HG03103 (cell line): ENCODE data around the gene GRAP.
"Not testable (repeated sequence)": the region's sequence is repeated elsewhere in the genome, so short reads cannot be mapped to it uniquely, and the experiment has no call there.

Source experiments
- ATAC-seq: cut with Tn5 transposase; IDR thresholded peaks from one replicate; pipeline ENCODE4 v1.9.1; 2021; ENCODE audit warnings: low read depth; ENCODE audit not compliant: unreplicated experiment

The GRAP gene

DNA sequence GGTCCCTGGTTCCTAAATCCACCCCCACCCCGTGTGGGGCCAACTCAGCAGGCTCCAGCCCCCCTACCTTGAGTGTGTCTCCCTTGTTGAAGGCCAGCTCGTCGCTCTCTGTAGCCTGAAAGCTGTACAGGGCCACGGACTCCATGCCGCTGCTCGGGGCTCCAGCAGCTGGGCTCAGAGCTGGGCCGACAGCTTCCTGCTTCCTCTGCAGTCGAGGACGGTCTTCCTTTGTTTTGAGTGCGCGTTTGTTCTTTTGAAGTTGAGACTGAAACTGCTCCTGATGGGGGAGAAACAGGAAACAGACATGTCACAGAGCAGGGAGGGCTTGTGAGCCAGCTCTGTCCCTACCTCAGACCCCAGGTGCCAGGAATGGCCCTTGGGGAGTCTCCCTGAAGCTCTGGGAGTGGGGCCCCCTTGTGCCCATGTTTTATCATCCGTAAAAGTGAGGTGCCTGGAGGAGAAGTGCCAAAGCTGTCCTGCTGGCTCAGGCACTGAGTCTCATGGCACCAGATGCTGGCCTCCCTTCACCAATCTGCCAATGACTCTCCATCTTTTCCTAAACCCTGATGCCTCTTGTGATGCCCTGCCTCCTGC, at the start of gene GRAP:
Gene GRAP, minus strand, starts transcription at position 176 of the 594 bp plus-strand sequence. Its CDS starts 31 bp downstream, at position 145.
- ATAC-seq = not testable (repeated sequence)

DNA sequence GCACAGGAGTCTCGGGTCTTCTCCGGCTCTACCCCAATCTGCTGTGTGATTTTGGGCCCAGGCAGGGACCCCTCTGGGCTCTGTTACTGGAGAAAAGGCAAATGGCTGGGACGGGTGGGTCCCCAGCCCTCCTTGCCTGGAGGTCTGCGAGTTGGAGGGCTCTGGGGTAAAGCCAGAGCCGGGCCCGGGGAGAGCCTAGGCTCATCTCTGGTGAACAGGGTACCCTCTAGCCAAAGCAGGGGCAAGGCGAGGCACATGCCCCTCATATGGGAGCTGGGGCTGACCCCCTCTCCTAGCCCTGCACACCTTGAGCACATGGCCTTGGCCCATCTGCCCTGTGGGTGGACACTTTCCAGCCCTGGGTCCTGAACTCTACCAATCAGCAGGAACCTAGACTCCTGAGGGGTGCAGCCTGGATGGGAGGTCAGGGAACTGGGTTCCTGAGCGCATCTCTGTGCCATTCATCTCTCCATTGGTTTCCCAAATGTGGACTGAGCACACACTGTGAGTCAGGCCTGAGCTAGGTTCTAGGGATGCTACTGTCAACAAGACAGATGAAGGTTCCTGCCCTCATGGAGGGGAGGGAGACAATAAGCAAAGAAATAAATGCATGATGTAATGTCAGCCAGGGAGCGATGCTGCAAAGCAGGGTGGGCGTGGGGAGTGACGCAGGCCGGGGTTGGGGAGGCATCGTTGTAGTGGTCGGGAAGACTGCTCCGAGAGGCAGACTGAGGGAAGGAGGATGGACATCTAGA, 47.1 kb upstream of the GRAP start:
- not testable (repeated sequence) for ATAC-seq

DNA sequence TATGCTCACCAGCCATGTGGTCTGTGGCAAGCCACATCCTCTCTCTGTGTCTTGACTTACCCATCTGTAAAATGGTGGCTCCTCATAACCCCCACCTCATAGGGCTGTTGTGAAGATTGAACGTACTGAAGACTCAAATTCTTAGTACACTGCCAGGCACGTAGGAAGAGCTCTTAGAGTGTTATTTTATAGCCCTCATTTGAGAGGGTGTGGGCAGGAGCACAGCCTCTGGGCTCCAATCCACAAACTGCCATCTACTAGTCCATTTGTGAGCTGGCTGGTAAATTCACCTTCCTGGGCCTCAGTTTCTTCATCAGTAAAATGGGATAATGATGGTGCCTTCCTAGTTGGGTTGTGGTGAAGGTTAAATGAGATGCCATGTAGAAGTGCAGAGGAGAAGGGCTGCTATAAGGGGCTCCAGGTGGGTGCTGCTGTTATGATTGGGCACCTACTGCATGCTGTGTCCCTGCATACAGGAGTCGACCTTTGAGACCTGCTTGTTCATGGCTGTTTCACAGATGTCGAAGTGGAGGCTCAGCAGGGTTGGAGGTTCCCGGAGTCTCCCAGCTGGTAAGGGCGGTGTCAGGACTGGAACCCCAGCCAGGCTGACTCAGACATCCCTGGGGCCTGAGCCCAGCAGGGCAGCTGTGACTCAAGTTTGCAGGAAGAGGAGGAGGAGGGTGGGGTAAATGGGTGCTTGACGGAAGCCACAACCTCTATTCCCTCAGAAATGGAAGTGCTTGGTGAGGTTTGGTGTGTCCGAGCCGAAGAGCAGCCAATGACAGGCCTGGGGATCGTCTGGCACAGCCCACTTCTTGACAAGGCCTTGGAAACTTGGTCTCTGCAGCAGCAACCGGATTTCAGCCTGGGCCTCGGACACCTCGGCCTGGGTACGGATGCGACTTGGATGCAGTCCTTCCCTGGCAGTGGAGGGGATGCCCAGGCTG, 46.3 kb upstream of the GRAP start:
- not testable (repeated sequence) for ATAC-seq

DNA sequence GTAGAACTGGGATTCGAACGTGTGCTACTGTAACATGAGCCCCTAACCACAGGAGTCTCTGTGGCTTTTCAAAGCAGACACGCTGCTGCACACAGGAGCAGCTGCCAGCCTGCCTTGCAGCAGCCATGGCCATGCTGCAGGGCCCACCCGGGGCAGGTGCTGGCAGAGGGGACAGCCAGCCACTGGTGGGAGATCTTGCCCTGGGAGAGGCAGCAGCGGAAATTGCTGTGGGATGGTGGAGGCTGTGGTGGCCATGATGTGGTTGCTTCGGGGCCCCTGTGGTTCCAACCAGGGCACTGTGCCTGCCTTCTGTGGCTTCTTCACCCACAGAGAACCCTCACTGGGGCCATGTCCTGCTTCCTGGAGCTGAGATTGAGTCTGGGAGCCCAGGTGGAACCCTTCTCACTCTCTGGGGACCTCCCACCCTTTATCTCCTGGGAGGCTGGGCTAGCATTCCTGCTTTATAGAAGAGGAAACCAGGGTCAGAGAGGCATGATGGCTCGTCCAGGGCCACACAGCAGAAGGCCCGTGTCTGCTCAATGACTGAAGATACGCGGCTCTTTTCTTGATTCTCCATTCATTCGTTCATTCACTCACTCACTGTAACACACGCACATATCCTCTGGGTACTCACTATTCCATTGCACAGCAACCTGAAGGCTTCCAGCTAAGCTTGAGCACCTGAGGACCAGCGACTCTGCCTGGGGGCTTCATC, 43.5 kb upstream of the GRAP start:
- ATAC-seq = not testable (repeated sequence)

DNA sequence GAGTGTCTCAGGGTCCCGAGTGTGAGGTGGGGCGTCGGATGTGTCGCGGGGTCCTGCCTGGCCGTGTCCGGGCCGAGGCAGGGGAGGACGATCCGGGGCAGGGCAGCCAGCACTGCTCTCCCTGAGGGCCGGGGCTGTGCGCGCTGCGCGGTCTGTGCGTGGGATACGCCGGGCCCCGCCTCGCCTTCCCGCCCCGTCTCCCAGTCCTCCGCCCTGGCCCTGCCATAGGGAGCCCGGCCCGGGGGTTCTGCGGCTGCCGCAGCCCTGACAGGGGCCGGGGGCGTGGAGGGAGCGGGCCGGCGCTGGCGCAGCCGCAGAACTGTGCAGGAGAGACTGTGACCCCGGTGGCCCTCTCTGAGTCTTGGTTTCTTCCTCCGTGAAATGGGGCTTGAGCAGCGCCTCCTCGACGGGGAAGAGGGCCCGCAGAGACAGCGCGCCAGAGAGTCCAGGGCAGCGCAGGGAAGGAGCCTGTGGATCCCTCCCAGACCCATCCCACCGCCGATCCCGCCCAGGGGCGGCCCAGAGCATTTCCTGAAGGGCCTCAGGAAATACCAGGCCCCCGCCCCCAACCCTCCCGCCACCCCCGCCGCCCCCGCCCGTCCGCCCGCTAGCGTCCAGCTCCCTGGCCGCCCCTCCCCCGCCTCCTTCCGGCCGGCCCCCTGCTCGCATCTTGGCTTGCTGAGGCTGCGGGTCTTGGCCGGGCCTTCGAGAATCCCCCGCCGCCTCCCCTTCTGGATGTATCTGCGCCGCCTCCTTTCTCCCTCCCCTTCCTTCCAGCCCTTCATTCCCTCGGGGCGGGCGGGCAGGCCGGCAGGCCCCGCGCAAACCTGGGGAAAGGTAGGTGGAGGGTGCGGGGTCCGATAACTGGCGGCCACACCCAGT, 42.3 kb upstream of the GRAP start:
- not testable (repeated sequence) for ATAC-seq

DNA sequence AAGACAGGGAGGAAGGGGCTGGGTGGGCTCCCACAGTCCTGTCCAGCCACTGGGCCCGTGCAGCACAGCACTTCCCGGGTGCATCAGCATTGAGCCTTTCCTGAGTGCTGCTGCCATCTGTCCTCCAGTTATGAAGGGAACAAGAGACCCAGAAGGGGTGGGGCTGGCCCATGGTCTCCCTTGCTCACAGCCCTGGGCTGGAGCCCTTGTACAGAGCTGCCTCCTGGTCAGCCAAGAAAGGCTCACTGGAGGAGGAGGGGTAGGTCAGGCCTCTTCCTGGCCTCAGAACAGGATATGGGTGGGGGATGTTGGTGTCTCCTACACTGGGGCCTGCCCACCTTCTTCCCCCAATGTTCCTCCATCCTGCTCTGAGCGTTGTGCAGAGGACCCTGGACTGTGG, 30.6 kb upstream of the GRAP start:
- not testable (repeated sequence) for ATAC-seq

DNA sequence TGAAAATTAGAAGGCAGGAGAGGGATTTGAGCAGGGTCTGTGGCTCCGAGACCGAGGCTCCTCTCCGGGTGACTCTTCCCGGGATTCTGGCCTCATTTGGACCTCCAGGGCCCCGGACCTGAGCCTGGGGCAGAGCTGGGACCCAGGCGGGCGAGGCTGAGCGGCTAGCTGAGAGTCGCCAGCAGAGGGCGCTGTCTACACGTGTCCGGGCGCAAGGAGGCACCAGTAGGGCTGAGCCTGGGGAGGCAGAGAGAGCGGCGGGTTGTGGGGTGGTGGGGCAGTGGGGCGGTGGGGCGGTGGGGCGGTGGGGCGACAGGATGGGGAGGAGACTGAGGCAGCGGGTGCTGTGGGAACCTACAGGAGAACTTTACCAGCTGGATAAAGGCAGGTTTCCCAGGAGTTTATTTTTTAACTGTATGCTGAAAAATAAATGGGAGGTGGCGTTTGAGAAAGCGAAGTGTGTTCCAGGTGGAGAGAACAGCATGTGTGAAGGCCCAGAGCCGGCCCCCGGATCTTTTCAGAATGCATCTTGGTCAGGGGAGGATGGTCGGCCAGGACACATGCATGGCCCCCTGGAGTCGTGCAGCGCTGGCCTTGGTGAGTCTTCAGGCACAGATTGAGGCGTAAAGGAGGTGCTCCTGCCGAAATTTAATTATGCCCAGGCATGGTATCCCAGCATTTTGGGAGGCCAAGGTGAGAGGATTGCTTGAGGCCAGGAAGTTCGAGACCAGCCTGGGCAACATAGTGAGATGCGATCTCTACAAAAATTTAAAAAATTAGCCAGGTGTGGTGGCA, 29.8 kb upstream of the GRAP start:
- ATAC-seq = not testable (repeated sequence)

DNA sequence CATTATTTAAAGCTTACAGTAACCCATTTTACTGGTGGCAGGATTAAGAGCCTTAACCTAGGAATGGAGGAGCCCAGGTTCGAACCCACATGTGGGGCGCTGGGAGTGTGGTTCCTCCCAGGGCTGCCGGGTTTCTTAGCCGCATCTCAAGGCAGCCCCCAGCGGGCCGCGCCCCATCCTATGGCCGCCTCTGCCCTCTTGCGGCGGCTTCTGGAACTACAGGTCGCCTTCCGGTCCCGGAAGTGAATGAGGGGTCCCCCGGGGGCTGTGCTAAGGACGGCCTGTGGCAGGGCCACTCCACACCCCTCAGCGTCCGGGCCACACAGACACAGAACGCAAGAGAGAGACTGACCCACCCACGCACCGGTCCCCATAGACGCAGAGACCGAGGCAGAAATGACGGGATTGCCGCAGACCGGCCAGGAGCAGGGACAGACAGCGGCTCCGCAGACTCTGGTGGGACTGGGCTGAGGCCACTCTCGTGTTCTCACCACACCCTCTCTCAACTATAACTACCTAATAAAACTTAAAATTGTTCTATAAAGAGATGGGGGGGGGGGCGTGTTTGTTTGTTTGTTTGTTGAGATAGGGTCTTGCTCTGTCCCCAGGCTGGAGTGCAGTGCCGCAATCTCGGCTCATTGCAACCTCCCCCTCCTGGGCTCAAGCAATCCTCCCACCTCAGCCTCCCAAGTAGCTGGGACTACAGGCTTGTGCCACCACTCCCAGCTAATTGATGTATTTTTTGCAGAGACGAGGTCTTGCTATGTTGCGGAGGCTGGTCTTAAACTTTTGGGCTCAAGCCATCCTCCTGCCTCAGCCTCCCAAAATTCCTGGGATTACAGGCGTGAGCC, 23.8 kb upstream of the GRAP start:
- ATAC-seq = not testable (repeated sequence)

DNA sequence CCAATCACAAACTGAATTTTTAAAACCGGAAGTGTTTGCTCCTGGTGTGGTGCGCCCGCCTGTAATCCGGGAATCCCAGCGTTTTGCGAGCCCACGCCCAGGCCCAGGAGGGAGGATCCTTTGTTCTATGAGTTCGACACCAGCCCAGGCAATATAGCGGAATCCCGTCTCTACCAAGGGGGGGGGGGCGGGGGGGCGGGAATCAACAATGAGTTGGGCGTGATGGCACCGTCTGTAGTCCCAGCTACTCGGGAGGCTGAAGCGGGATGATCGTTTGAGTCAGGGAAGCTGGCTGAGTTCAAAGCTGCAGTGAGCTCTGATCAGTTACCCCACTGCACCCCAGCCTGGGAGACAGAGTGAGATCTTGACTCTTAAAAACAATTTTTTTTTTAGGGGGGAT, 17.6 kb upstream of the GRAP start:
- ATAC-seq = not testable (repeated sequence)

DNA sequence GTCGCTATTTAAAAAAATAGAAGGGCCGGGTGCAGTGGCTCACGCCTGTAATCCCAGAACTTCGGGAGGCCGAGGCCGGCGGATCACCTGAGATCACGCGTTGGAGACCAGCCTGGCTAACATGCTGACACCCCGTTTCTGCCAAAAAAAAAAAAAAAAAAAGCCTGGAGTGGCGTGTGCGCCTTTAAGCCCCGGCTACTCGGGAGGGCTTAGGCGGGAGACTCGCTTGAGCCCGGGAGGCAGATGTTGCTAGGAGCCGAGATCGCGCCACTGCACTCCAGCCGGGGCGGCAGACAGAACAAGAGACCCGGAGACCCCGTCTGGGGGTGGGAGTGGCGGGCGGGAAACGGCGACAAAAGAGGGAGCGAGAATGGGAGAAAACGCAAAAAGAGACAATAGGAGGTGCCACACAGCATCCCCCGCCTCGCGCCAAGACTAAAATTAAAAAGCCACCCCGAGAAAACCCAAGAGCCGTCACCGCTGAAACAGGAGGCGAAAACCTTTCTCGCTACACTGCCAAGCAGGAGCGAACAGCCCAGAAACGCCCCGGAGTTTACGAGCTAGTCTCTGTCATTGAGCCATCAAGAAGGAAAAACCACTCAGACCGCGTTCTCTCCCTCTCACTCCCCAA, 16.7 kb upstream of the GRAP start:
- not testable (repeated sequence) for ATAC-seq

DNA sequence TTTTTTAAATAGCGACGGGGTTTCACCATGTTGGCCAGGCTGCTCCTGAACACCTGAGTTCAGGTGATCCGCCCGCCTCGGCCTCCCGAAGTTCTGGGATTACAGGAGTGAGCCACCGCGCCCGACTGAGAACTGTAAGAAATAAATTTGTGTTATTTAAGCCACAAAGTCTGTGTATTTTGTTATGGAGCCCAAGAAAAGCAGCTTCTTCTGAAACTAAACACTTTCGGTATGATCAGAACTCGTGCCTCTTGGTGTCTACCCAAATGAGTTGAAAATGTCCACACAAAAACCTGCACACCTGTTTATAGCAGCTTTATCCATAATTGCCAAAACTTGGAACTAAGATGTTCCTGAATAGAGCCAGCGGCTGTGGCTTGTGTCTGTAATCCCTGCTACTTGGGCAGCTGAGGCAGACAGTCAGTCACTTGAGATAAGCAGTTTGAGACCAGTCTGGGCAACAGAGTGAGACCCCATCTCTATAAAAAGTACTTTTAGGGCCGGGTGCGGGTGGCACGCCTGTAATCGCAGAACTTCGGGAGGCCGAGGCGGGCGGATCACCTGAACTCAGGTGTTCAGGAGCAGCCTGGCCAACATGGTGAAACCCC, 16.1 kb upstream of the GRAP start:
- not testable (repeated sequence) for ATAC-seq

DNA sequence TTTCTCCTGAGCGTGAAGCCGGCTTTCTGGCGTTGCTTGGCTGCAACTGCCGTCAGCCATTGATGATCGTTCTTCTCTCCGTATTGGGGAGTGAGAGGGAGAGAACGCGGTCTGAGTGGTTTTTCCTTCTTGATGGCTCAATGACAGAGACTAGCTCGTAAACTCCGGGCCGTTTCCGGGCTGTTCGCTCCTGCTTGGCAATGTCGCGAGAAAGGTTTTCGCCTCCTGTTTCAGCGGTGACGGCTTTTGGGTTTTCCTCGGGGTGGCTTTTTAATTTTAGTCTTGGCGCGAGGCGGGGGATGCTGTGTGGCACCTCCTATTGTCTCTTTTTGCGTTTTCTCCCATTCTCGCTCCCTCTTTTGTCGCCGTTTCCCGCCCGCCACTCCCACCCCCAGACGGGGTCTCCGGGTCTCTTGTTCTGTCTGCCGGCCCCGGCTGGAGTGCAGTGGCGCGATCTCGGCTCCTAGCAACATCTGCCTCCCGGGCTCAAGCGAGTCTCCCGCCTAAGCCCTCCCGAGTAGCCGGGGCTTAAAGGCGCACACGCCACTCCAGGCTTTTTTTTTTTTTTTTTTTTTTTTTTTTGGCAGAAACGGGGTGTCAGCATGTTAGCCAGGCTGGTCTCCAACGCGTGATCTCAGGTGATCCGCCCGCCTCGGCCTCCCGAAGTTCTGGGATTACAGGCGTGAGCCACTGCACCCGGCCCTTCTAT, 15.4 kb upstream of the GRAP start:
- not testable (repeated sequence) for ATAC-seq

DNA sequence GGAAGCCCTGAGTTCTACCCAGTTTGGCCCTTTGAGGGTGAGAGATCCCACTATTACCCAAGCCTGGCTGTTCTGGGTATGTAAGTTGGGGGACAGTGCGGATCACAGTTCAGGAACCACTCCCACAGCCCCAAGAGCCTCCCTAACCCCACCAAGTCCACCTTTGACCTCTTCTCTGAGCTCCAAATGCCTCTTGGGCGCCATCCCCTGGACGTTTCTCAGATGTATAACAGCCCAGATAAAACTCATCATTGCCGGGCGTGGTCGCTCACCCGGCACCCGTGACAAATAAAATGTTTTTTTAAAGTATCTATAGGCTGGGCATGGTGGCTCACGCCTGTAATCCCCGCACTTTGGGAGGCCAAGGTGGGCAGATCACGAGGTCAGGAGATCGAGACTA, 8.7 kb upstream of the GRAP start:
- not testable (repeated sequence) for ATAC-seq

DNA sequence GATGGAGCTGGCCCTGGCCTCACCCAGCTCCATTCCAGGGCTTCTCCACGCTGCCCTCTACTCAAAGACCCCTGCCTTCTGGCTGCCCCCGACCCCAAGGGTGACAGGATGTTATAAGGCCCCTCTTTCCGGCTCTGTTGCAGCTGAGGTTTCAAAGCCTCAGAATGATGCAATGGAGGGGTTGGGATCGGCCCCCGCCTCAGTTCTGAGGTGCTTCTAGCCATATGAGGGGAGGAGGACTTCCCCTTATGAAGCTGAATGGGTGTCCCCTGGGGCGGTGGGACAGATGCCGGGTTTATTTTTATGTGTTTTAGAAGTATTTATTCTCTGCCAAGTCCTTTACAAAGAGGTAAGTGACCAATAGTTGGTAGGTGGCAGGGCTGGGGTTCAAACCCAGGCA, 2.1 kb upstream of the GRAP start:
- ATAC-seq = not testable (repeated sequence)

DNA sequence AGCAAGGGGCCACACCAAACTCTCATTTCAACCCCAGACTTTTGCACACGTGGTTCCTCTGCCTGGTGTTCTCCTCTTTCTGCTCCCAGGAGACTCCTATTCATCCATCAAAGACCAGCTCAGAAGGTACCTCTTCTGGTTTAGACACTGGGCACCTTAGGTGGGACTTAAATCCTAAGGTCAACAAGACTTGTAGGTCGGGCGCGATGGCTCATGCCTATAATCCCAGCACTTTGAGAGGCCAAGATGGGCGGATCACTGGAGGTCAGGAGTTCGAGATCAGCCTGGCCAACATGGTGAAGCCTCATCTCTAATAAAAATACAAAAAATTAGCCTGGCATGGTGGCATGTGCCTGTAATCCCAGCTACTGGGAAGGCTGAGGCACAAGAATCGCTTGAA, 753 bp upstream of the GRAP start:
- not testable (repeated sequence) for ATAC-seq

DNA sequence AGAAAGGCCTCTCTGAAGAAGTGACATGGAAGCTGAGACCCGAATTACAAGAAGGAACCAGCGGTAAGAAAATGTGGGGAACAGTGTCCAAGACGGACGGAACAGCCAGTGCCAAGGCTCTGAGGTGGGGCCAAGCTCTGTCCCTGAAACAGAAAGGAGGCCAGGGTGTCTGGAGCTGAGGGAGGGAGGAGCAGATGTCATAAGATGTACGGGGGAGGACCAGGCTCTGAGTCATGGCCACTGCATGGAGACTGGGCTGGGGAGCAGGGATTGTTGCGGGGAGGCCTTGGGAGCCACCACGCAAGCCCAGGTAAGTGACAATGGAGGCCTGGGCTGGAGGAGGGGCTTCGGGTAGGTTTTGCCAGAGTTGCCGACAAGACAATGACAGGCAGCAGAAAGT, 2.1 kb downstream of the GRAP start:
- ATAC-seq = not testable (repeated sequence)
